Umbilical cord (tissue), 2 donors: Measurements from ENCODE around the gene CNTFR. TPM values are rescaled to one million over a fixed set of nuclear protein-coding genes. Genes with fewer than 3 reads are reported as not detected.

ENCODE experiments used
- DNase-seq: peaks from one replicate; pipeline ENCODE4 v3.0.0-alpha.2; 2015; ENCODE audit warnings: low spot score
- total RNA-seq: library from RNA; depleted of rRNA; stranded (reverse); fragments of >200 nt; gene quantifications from one replicate; pipeline ENCODE4 v1.2.3, GENCODE V29; 2014; ENCODE audit warnings: low replicate concordance; ENCODE audit not compliant: insufficient read depth

The CNTFR gene
- total RNA-seq, 1 donor from 2014 or later = not detected

DNA sequence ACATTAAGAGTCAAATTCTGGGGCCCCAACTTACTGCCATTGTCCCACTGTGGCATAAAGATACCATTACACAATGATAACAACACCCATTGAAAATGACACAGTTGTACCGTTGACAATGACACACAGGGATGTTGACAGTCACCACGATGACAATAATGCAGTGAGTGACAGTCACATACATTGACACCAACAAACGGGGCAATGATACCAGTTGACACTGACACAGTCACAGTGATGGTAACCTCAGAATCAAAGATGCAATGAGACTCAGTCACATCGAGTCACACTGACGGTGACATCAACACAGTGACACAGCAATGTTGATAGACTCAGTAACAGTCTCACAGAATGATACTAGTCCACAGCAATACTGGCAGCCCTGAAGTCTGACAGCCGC, 16.9 kb downstream of the CNTFR start:
- no peak for DNase-seq

- peak; percentile 82 for DNase-seq
Measured at GRCh38 chr9:34572092-34572491, 17.4 kb downstream of the CNTFR start.

DNA sequence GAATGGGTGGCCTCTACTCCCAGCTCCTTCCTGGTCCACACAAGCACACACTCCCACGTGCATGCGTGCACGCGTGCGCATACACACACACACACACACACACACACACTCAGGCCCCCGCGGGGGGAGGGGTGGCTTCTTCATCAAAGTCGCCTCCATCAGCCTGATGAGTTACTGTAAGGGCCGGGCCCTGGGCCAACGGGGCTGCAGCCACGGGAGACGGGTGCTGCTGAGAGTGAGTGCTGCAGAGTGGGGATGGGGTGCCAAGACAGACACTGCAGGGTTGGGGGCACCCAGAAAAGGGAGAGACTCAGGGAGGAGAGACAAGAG, 18.1 kb downstream of the CNTFR start:
- peak; percentile 47 for DNase-seq

- no peak for DNase-seq
Measured at GRCh38 chr9:34570809-34571480, 18.6 kb downstream of the CNTFR start.

DNA sequence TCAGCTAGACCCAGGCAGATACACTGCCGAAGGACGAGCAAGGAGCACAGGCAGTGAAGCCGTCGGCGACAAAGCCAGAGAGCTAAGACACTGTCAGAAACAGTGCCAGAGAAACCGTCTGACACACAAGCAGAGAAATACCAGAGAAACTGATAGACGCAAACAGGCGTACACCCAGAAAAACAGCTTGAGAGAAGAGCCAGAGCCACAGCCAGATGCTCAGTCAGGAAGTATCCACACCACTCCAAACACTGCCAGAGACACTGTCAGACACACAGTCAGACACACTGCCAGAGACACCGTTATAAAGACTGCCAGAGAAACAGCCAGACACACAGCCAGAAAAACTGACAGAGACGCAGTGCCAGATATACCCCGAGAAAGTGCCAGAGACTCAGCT, 19.1 kb downstream of the CNTFR start:
- DNase-seq = peak; percentile 87

DNA sequence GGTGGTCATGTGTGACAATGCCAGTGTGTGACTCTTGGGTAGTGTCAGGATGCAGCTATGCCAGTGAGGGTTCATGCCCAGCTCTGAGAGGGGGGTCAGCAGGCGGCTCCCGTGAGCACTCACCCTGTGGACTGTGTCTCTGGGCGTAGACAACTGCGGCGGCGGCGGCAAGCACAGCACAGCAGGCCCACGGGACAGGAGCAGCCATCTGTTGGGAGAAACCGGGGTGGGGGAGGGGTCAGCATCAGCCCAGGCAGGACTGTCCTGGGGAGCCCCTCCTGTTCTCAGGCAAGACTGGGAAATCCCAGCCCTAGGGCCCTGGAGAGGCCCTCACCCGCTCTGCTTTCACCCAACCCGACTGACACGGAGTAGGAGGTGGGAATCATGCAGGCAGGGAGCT, 20.8 kb downstream of the CNTFR start:
- DNase-seq = no peak

DNA sequence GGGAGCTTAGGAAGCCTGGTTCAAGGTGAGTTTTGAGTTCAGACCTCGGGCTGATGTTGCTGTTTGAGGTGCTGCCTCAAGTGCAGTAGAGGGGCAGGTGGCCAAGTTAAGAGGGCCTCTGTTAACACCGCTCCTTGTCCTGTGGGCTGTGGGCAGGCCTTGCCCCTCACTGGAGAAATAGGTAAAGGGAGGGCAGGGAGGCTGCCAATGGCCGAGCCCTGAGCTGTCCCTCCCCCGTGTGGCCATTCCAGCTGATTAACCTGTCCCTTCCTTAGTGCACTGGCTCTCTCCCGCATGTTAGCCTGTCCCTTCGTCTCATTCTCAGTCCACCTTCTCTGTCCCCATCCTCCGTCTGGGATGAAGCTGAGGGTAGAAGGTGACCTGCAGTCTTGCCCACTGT, 21.4 kb downstream of the CNTFR start:
- no peak for DNase-seq

DNA sequence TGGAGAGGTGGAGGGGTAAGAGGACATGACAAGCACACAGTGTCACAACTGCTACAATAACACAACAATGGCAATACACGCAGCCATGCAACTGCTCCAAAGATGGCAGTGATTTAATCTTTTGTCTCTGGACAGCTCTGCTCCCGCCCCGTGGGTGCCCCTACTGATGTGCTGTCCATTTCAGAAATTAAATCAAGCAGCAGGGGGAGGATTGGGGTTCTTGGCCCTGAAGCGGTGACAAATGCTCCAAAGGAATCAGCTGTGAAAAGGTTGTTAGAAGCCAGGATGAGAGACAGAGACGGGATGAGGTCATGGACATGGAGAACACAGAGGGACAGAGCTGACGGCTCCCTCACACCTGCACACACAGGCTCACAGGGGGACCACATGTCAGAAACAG, 22.6 kb downstream of the CNTFR start:
- no peak for DNase-seq

DNA sequence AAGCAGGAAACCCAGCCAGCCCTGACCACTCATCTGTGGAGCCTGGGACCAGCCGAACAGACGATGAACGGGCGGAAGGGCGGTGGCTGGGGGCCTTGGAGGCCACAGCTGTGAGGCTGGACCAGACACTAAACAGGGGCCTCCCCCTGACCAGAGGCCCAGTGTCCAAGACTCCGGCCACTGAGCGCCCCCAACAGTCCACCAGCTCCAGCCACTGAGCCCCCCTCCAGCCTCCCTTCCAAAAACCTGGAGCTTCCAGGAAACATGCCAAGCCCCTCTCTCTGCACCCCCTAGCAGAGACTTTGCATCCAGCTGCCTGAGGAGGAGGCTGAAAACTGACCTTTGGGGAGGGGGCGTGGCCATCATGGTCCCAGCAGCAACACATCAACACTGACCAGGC, 23.2 kb downstream of the CNTFR start:
- DNase-seq = no peak

DNA sequence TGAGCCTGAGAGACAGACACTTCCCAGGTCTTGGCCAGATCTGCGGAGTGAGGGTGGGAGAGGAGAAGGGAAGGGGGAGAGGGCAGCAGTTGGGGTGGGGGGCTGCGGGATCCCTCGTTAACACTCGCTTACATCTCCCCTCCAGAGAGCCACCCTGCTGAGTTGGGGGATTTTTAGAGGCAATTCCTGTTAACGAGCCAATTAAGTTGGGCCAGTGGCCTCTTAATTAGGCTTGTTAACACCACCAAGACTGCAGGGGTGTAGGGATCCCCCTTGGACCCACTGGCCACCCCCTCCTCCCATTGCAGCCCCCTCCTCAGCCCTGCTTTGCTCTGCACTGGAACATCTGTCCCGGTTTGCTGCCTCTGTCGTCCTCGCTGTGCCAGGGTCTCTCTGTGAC, 23.7 kb downstream of the CNTFR start:
- no peak for DNase-seq

- DNase-seq = no peak
Measured at GRCh38 chr9:34564617-34565016, 24.9 kb downstream of the CNTFR start.

DNA sequence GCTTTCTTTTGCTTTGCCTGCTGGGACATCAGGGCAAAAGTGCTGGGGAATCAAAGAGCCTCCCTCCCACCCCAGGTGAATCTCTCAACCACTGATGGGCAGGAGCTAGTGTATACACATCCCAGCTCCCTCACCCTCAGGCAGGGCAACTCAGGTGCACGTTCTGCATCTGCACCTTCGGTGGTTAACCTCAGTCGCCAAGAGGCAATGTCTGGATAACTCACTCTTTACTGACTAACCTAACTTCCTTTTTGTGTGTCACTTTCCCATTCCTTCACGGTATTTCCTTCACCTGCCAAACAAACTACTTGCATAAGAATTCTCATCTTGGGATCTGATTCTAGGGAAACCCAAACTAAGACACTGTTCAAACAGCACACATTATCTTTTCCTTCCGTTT, 26.3 kb downstream of the CNTFR start:
- DNase-seq = no peak

- no peak for DNase-seq
Measured at GRCh38 chr9:34562135-34562745, 27.3 kb downstream of the CNTFR start.

GRCh38 chr9:34560599-34561214, 28.8 kb downstream of the CNTFR start:
- peak; percentile 46 for DNase-seq

- DNase-seq = peak; percentile 72
Measured at GRCh38 chr9:34559624-34560455, 29.7 kb downstream of the CNTFR start.

DNA sequence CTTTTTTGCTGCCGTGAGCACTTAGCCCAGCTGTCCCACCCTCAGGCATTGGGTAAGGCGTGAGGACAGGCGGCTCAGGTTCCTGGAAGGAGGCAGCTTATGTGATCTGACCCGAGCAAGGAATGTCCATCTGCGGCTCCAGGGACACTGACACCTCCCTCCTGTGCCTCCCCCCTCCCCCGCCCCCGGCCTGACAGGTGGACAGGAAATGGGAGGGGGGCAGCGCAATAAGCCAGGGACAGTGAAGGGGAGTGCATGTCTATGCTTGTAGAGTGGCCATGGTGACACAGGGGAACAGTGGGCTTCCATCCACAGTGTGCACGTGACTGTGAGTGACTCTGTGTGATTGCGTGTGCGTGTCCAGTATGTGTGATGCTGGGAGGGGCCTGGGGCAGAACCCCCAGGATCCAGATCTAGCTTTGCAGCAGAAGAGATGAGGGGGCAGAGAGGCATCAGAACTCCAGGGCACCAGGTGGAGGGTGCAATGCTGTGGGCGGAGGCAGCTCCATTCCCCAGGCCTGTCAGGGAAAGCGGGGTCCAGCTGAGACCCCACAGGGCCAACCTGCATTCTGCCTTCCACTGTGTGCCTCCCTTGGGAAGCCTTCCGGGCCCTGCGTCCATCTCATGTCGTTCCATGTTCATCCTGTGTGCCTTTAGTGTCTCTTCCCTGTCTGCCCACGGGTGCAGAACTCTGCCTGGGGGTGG, 30.5 kb downstream of the CNTFR start:
- DNase-seq = no peak

DNA sequence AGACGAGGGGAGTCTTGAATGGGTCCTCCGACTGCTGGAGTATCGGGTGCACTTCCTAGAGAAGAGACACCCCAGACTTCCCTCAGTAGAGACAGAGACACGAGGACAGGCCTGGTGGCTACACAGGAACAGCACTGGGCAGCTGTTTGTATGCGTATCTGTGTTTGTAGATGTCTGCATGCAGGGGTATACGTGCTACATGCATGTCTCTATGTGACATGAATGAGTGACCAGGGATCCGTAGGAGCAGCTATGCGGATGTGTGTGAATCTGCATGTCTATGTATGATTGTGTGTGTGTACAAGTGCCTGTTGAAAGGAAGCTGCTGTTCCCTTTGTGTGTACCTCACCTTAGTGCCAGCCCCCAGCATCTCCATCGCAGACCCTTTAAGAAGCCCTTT, 31.2 kb downstream of the CNTFR start:
- no peak for DNase-seq

- no peak for DNase-seq
Measured at GRCh38 chr9:34557426-34558321, 31.9 kb downstream of the CNTFR start.

DNA sequence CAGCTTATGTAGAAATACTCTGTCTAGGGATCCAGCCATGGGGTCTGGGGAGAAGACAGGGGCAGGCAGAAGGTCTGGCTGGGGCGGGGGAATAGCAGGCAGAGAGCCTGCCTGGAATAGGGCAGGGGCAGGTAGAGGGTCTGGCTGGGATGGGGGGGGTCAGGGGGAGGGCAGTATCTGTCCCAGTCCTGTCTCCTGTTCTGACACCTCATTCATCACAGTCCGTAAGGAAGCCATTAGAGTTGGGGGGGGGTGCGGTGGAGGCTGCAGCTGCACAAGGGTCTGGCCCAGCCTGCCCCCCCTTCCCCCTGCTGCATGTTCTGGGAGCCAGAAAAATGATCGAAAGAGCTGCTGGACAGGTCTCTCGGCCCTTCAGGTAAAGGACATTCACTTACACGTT, 32.6 kb downstream of the CNTFR start:
- DNase-seq = no peak

GRCh38 chr9:34555936-34556525, 33.5 kb downstream of the CNTFR start:
- no peak for DNase-seq
